Heart left ventricle (tissue), 16 donors: Measurements from ENCODE around the gene DAPK3. TPM values are rescaled to one million over a fixed set of nuclear protein-coding genes. Genes with fewer than 3 reads are reported as not detected.

Experiments
- ATAC-seq, 4 donors: fragments of 200-7000 bp; cut with Tn5 transposase; one replicate each; pipeline ENCODE4 v1.9.1; 2020 to 2022; ENCODE audit warnings: moderate library complexity in 4 of 4, mild to moderate bottlenecking in 3 of 4, moderate number of reproducible peaks in 1 of 4
- DNase-seq, 5 donors: peaks; one replicate each; pipeline ENCODE4 v3.0.0-alpha.2; 2020
- H3K27ac ChIP-seq, 12 donors: fragments of 200-600 bp; sonication (generic) in 4 of 12; one replicate each; pipeline versions ENCODE4 v1.5.0 to v1.8.0; 2016 to 2022; ENCODE audit warnings: mild to moderate bottlenecking in 2 of 12
- H3K27me3 ChIP-seq, 9 donors: fragments of 200-600 bp; sonication (generic) in 2 of 9; one replicate each; pipeline versions ENCODE4 v1.5.1 to v1.8.0; 2016 to 2022; ENCODE audit warnings: mild to moderate bottlenecking in 3 of 9
- H3K36me3 ChIP-seq, 9 donors: fragments of 200-600 bp; sonication (generic) in 2 of 9; one replicate each; pipeline versions ENCODE4 v1.5.0 to v1.8.0; 2018 to 2022; ENCODE audit warnings: mild to moderate bottlenecking in 2 of 9
- H3K4me1 ChIP-seq, 12 donors: fragments of 200-600 bp; sonication (generic) in 4 of 12; one replicate each; pipeline versions ENCODE4 v1.5.0 to v1.8.0; 2016 to 2022; ENCODE audit warnings: mild to moderate bottlenecking in 3 of 12
- H3K4me3 ChIP-seq, 12 donors: fragments of 200-600 bp; sonication (generic) in 4 of 12; one replicate each; pipeline versions ENCODE4 v1.5.0 to v1.8.0; 2017 to 2022; ENCODE audit warnings: mild to moderate bottlenecking in 9 of 12, moderate library complexity in 4 of 12
- H3K9me3 ChIP-seq, 12 donors: fragments of 200-600 bp; sonication (generic) in 4 of 12; one replicate each; pipeline versions ENCODE4 v1.5.0 to v1.8.0; 2016 to 2022; ENCODE audit warnings: mild to moderate bottlenecking in 1 of 12
- POLR2A ChIP-seq, 2 donors: fragments of 450-650 bp; IDR thresholded peaks; one replicate each; pipeline ENCODE4 v1.6.1; 2017; ENCODE audit warnings: antibody characterized with exemption in 2 of 2, mild to moderate bottlenecking in 2 of 2, moderate library complexity in 2 of 2
- WGBS, 4 donors: extraction: QIAGEN DNeasy Blood & Tissue Kit in 2 of 4; methylation state at CpG; one replicate each; pipeline versions ENCODE4 v1.1.5 to v1.1.7; 2013 to 2018; 5-methylcytosine and 5-hydroxymethylcytosine counted together
- intact Hi-C, 10 donors: fragments of 100-400 bp; cut with DNase I; formaldehyde crosslinking; loops; one replicate each; pipeline versions ENCODE4 v1.11.1 to v1.14.2; 2022
- polyA plus RNA-seq, 2 donors: library from polyadenylated mRNA; stranded (reverse); fragments of 200-250 nt; gene quantifications; one replicate each; pipeline ENCODE4 v1.2.3, GENCODE V29; 2013
- total RNA-seq, 9 donors: library from RNA; depleted of rRNA in 2 of 9; stranded (reverse); fragments of >200 nt in 2 of 9; fragmentation: NEBNext Ultra II Directional in 3 of 9; extraction: Animal tissue kit (Norgen Biotek cat#: 25700) in 3 of 9; gene quantifications; one replicate each; pipeline versions ENCODE4 v1.1.0 to v1.2.4, GENCODE V29; 2016 to 2023
- TF ChIP-seq, protein P1 (sequence below), 12 donors: fragments of 200-600 bp; sonication (generic) in 4 of 12; IDR thresholded peaks; one replicate each; pipeline versions ENCODE4 v1.5.0 to v1.8.0; 2018 to 2022; ENCODE audit warnings: antibody characterized with exemption in 12 of 12, mild to moderate bottlenecking in 5 of 12
- donor health status: ischemic (EF 13 %, LVEDD 7.1; RV severe dilation, severe dysfunction).
- donor health status: healthy with polysubstance abuse.
- donor health status: DM: no; HTN: yes; CAD: no.
- donor health status: DM: no; HTN: no; CAD: no.
- donor health status: ischemic (EF 25% LVEDD 6.9; RV normal size, moderate dysfunction).
- donor health status: ischemic (EF 25% LVEDD 5.7; RV mildly dilated, moderate dysfunction).
- donor health status: healthy.
- donor health status: DM: yes; HTN: yes; CAD: no.
- donor health status: ischemic (EF 35%, LVEDD 5.7; RV mildly dilated, moderate dysfunction).
- donor health status: nonischemic (EF 11% LVEDD 7.7; RV severe dilation, severe dysfunction).
- donor health status: DM: yes; HTN: yes; CAD: no.
- donor health status: PGD.
- donor health status: ischemic (EF 29% LVEDD 5.4; RV normal size, mild dysfunction).
- donor health status: nonischemic (EF 23%, LVEDD 6.1; RV moderate dilation, normal function).

Gene DAPK3
- total and polyA plus RNA-seq, 11 donors: 70.6 to 252 (median 124) TPM

DNA sequence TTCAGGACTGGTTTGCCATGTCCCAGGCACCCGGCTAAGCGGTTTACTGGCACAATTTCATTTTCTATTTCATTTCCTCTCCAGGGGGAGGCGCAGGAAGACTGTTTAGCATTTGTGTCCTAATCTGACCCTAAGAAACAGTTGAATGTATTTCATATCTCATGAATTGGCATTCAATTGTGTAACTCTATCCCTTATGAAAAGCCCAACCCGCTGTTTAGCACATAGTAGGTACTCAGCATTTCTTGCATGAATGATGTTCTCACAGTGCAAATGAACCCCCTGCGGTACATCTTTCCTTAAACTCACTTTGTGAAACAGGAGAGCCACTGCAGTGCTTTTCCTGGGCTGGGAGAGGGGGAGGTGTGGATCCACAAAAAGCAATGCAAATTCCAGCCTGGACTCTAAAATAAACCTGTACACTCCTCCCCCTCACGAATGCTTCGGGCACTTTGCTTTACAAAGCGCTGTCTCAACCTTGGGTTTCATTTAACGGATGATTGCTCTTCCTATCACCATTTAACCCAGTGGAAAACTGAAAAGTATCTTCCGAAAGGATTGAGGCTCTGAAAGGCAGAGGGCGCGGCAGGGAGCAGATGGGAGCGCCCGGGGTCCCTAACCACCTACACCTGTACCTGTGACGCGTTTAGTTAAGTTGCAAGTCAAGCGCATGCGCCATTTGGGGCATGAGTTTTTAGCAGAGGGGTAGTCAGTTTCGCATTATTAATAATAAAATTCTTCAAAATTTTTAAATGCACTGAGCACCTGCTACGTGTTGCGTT, 15.6 kb upstream of the DAPK3 start:
- 2 to 3% (median 2%) methylated on average over 21 of the region's 21 CpGs for WGBS, 4 donors
- intact Hi-C loops: loop anchor here (2.0 to 10.0 kb wide), 14 partner anchors 81 to 319 kb away; partner anchors contain the start of genes APBA3 (in 5 of the 10), MRPL54 (in 5 of the 10), ANKRD24 (in 3 of the 10) and SIRT6 (in 3 of the 10)
- Histone ChIP-seq H3K27ac (peak overlapping the region in 11 of 12 donors; percentile 64 to 98 (median 93)), H3K9me3 (no peaks in the 10 kb centered on the region), H3K4me1 (peaks cover 10 to 57% (median 44%) of the 10 kb centered on the region in 12 donors), H3K36me3 (peaks cover under 1 to 33% (median 28%) of the 10 kb centered on the region in 9 donors), H3K4me3 (peak overlapping the region in 11 of 12 donors; percentile 70 to 100 (median 83)), H3K27me3 (no peaks in the 10 kb centered on the region)
- TF ChIP-seq POLR2A (IDR thresholded peaks at IDR 0.05): no peak
- TF ChIP-seq, protein P1, sequence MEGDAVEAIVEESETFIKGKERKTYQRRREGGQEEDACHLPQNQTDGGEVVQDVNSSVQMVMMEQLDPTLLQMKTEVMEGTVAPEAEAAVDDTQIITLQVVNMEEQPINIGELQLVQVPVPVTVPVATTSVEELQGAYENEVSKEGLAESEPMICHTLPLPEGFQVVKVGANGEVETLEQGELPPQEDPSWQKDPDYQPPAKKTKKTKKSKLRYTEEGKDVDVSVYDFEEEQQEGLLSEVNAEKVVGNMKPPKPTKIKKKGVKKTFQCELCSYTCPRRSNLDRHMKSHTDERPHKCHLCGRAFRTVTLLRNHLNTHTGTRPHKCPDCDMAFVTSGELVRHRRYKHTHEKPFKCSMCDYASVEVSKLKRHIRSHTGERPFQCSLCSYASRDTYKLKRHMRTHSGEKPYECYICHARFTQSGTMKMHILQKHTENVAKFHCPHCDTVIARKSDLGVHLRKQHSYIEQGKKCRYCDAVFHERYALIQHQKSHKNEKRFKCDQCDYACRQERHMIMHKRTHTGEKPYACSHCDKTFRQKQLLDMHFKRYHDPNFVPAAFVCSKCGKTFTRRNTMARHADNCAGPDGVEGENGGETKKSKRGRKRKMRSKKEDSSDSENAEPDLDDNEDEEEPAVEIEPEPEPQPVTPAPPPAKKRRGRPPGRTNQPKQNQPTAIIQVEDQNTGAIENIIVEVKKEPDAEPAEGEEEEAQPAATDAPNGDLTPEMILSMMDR (IDR thresholded peaks at IDR 0.05): peak; percentile 49 to 76 (median 66)
- DNase-seq (peak in 3 of 5 donors; percentile 56 to 67 (median 67)), ATAC-seq (peak; percentile 35 to 70 (median 44))

DNA sequence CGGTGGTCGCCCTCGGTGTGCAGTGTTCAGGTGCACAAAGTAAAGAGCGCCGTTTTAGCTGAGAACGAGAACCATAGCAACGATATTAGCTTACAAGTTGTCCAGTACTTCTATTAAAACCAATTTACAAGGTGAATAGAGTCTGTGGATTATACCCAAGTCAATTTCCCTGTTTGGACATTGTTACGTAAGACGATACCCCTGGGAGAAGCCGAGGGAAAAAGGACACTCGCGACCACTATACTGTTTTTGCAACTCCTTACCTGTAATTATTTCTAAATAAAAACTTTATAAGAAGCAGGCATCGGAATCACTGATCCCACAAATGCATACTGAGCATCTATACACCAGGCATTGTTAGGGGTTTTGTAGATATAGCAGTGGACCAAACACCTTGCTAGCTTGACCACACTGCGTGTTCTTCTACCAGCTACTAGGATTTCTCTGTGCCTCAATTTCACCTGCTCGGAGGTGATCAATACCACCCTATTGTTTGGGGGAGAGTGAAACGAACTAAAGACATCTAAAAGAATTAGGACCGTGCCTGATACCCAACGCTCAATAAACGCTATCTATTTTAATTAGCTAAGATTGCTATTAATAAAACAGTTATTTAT, 14.9 kb upstream of the DAPK3 start:
- DNase-seq (no peak), ATAC-seq (no peak)
- TF ChIP-seq, protein P1 (IDR thresholded peaks at IDR 0.05): no peak
- no peak for TF ChIP-seq POLR2A (IDR thresholded peaks at IDR 0.05)
- H3K9me3 ChIP-seq: no peaks in the 10 kb centered on the region
- H3K36me3 ChIP-seq: peaks cover 4 to 40% (median 35%) of the 10 kb centered on the region in 9 donors
- H3K27ac ChIP-seq: peak overlapping the region; percentile 7 to 98 (median 92)
- no peaks in the 10 kb centered on the region for H3K27me3 ChIP-seq
- intact Hi-C loops: loop anchor here (1.0 to 10.0 kb wide), 17 partner anchors 15 to 318 kb away; partner anchors contain the start of genes APBA3 (in 5 of the 10), MRPL54 (in 5 of the 10), DAPK3 (in 4 of the 10) and ANKRD24 (in 3 of the 10)
- H3K4me3 ChIP-seq: peak overlapping the region; percentile 64 to 100 (median 82)
- 3 to 4% (median 4%) methylated on average over 19 of the region's 19 CpGs for WGBS, 4 donors
- peaks cover 10 to 60% (median 44%) of the 10 kb centered on the region in 12 donors for H3K4me1 ChIP-seq

DNA sequence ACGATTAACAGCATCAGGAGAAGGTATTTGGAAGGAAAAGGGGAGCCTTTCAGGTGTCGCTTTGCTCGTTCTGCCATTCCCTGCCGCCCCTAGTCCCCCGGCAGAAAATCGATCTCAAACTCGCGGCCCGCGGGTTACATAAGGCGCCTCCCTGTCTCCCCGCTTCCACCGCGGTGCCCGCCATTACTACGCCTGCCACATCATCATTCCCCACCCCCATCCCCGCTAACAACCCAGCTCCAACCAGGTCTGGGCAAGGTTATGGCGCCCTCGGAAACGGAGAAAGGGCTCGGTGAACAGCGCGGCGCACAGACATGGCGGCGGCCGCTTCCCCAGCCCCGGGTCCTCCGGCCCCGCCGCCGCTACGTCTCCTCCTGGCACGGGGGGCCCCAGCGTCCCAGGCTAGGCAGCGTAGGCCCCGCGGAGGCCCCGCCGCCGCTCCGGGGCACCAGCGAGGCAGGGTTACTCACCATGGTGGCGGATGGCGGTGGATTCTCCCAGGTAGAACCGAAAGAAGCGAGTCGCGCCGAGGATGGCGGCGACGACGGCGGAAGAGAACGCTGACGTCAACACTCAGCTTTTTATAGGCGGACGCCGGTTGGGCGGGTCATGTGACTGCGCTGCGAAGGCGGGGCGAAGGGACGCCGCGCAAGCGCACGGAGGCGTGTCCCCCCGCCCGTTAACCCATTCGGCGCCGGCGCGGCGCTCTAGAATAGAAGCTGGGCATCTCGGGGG, 14.2 kb upstream of the DAPK3 start, which contains the start of gene EEF2:
Gene EEF2 (minus strand): TSS at position 556 of the 735 bp plus-strand sequence. CDS start 83 bp downstream, at position 473.
- peak; percentile 48 to 73 (median 67) for ATAC-seq
- intact Hi-C loops: loop anchor here (1.0 to 10.0 kb wide), 16 partner anchors 14 to 318 kb away; partner anchors contain the start of genes APBA3 (in 5 of the 10), MRPL54 (in 5 of the 10), DAPK3 (in 4 of the 10) and ANKRD24 (in 3 of the 10)
- Histone ChIP-seq H3K27me3 (no peaks in the 10 kb centered on the region), H3K4me1 (peaks cover 10 to 66% (median 44%) of the 10 kb centered on the region in 12 donors), H3K9me3 (no peaks in the 10 kb centered on the region), H3K27ac (peak within 1 kb of the TSS; percentile 80 to 98 (median 92)), H3K4me3 (peak within 1 kb of the TSS; percentile 64 to 100 (median 82)), H3K36me3 (peaks cover 4 to 47% (median 42%) of the 10 kb centered on the region in 9 donors)
- peak; percentile 91 to 95 (median 93) for DNase-seq
- 0 to 1% (median 0%) methylated on average over 47 to 80 of the region's 80 CpGs for WGBS, 4 donors
- TF ChIP-seq, protein P1 (IDR thresholded peaks at IDR 0.05): no peak
- TF ChIP-seq POLR2A (IDR thresholded peaks at IDR 0.05): peak; percentile 92 to 100
